SK-N-SH (cell line): ENCODE measurements around the gene JMJD1C. TPM values are rescaled to one million over a fixed set of nuclear protein-coding genes. Genes with fewer than 3 reads are reported as not detected.

Experiments used
- CTCF ChIA-PET: fragments of 300-600, 350-600 bp; formaldehyde crosslinking; extraction: SDS; loops from one replicate; lab custom pipeline; 2021; lab: Yijun Ruan, JAX
- POLR2A ChIA-PET: fragments of 350-600 bp; sonication (Branson Sonifier 250); formaldehyde crosslinking; extraction: SDS; loops from one replicate; lab custom pipeline; 2020; ENCODE audit warnings: antibody characterized with exemption, inconsistent platforms; lab: Yijun Ruan, JAX
- DNase-seq: peaks from one replicate; pipeline ENCODE4 v3.0.0; 2012
- H2AFZ ChIP-seq: fragments of 200-600 bp; sonication (generic); 2 replicates; pipeline ENCODE4 v1.8.1; 2016; ENCODE audit warnings: antibody characterized with exemption, mild to moderate bottlenecking, low read depth
- H3F3A ChIP-seq: fragments of 200-600 bp; sonication (generic); replicated peaks from 2 replicates; pipeline ENCODE3; 2016; ENCODE audit warnings: antibody characterized with exemption, mild to moderate bottlenecking; ENCODE audit not compliant: insufficient read depth
- H3K27ac ChIP-seq, 2 experiments: fragments of 200-500 bp in 1 of 2; fragments of 200-600 bp in 1 of 2; sonication (Bioruptor generic) in 1 of 2; sonication (generic), shearing (Covaris generic) in 1 of 2; 2 replicates each; pipeline versions ENCODE4 v1.5.1 to v1.6.1; 2014 to 2016; ENCODE audit warnings: low read depth in 2 of 2, inconsistent platforms in 1 of 2, low read length in 1 of 2, mild to moderate bottlenecking in 1 of 2, mixed read lengths in 1 of 2
- H3K27me3 ChIP-seq: fragments of 200-600 bp; sonication (generic), shearing (Covaris generic); 2 replicates; pipeline ENCODE4 v1.6.1; 2016; ENCODE audit warnings: mixed run types; ENCODE audit not compliant: insufficient read depth
- H3K36me3 ChIP-seq, 2 experiments: fragments of 200-500 bp in 1 of 2; fragments of 200-600 bp in 1 of 2; sonication (Bioruptor generic) in 1 of 2; sonication (generic) in 1 of 2; replicated peaks in 1 of 2; 2 replicates each; pipeline versions ENCODE3 to v1.5.1; 2014 to 2016; ENCODE audit warnings: low read length in 1 of 2, mild to moderate bottlenecking in 1 of 2; ENCODE audit not compliant: insufficient read depth in 2 of 2, control insufficient read depth in 1 of 2
- H3K4me1 ChIP-seq, 2 experiments: fragments of 200-500 bp in 1 of 2; fragments of 200-600 bp in 1 of 2; sonication (Bioruptor generic) in 1 of 2; sonication (generic), shearing (Covaris generic) in 1 of 2; 2 replicates each; pipeline versions ENCODE4 v1.5.1 to v1.6.1; 2014 to 2016; ENCODE audit warnings: low read depth in 1 of 2, low read length in 1 of 2, mixed run types in 1 of 2; ENCODE audit not compliant: insufficient read depth in 2 of 2, control insufficient read depth in 1 of 2
- H3K4me2 ChIP-seq: fragments of 200-600 bp; sonication (generic), shearing (Covaris generic); 2 replicates; pipeline ENCODE4 v1.6.1; 2017; ENCODE audit warnings: mixed run types
- H3K4me3 ChIP-seq, 2 experiments: fragments of 200-500 bp in 1 of 2; fragments of 200-600 bp in 1 of 2; sonication (Bioruptor generic) in 1 of 2; sonication (generic), shearing (Covaris generic) in 1 of 2; 2 replicates each; pipeline versions ENCODE4 v1.5.1 to v1.8.1; 2014 to 2016; ENCODE audit warnings: low read depth in 2 of 2, inconsistent platforms in 1 of 2, low read length in 1 of 2, mild to moderate bottlenecking in 1 of 2, mixed read lengths in 1 of 2, moderate library complexity in 1 of 2
- H3K79me2 ChIP-seq: fragments of 200-600 bp; sonication (generic); 2 replicates; pipeline ENCODE4 v1.8.1; 2017; ENCODE audit warnings: mild to moderate bottlenecking; ENCODE audit not compliant: insufficient read depth
- H3K9ac ChIP-seq: fragments of 200-600 bp; sonication (generic); 2 replicates; pipeline ENCODE4 v1.6.1; 2017; ENCODE audit warnings: mixed run types
- H3K9me2 ChIP-seq: fragments of 200-600 bp; sonication (generic); 2 replicates; pipeline ENCODE4 v1.6.1; 2017; ENCODE audit warnings: mixed run types
- H3K9me3 ChIP-seq: fragments of 200-600 bp; sonication (generic); 2 replicates; pipeline ENCODE4 v1.6.1; 2017; ENCODE audit warnings: mixed run types, mild to moderate bottlenecking, moderate library complexity
- H4K20me1 ChIP-seq: fragments of 200-600 bp; sonication (generic); 2 replicates; pipeline ENCODE4 v1.6.1; 2017; ENCODE audit warnings: mild to moderate bottlenecking, mixed run types; ENCODE audit not compliant: insufficient read depth
- CTCF ChIP-seq: fragments of 200-600 bp; sonication (generic); IDR thresholded peaks from 2 replicates; pipeline ENCODE4 v1.6.1; 2017; ENCODE audit warnings: antibody characterized with exemption, mild to moderate bottlenecking, moderate library complexity
- ELF1 ChIP-seq: IDR thresholded peaks from 2 replicates; pipeline ENCODE4 v1.4.0; 2012
- EP300 ChIP-seq, 2 experiments: IDR thresholded peaks; 2 replicates each; pipeline versions ENCODE4 v1.4.0 to v1.6.1; 2012; ENCODE audit warnings: borderline replicate concordance in 1 of 2, low read depth in 1 of 2, low read length in 1 of 2
- FOSL2 ChIP-seq: IDR thresholded peaks from 2 replicates; pipeline ENCODE4 v1.4.0; 2012; ENCODE audit warnings: low read depth, mild to moderate bottlenecking, moderate library complexity, borderline replicate concordance
- FOXJ3 ChIP-seq: sonication (generic); formaldehyde crosslinking; IDR thresholded peaks from 2 replicates; pipeline ENCODE4 v1.5.1; 2020; ENCODE audit warnings: mild to moderate bottlenecking, missing genetic modification reagents
- FOXM1 ChIP-seq: IDR thresholded peaks from 2 replicates; pipeline ENCODE4 v1.4.0; 2012; ENCODE audit warnings: low read depth, mild to moderate bottlenecking
- MAX ChIP-seq: IDR thresholded peaks from 2 replicates; pipeline ENCODE4 v1.4.0; 2012; ENCODE audit warnings: low read depth
- MXI1 ChIP-seq: IDR thresholded peaks from 2 replicates; pipeline ENCODE4 v1.6.1; 2012; ENCODE audit warnings: mild to moderate bottlenecking, low read depth, low read length, improper control_type of control experiment
- NFIC ChIP-seq: IDR thresholded peaks from 2 replicates; pipeline ENCODE4 v1.4.0; 2012; ENCODE audit warnings: borderline replicate concordance
- RCOR1 ChIP-seq: fragments of 150-350 bp; IDR thresholded peaks from 2 replicates; pipeline ENCODE4 v1.6.1; 2017; ENCODE audit warnings: antibody characterized with exemption, low read length
- RXRA ChIP-seq: IDR thresholded peaks from 2 replicates; pipeline ENCODE4 v1.4.0; 2012; ENCODE audit warnings: low read depth, mild to moderate bottlenecking, borderline replicate concordance
- TAF1 ChIP-seq: IDR thresholded peaks from 2 replicates; pipeline ENCODE4 v1.6.1; 2012; ENCODE audit warnings: low read depth, mild to moderate bottlenecking, low read length, moderate library complexity, borderline replicate concordance
- TCF12 ChIP-seq: IDR thresholded peaks from 2 replicates; pipeline ENCODE4 v1.4.0; 2012
- TEAD4 ChIP-seq: IDR thresholded peaks from 2 replicates; pipeline ENCODE4 v1.4.0; 2012; ENCODE audit warnings: mild to moderate bottlenecking, borderline replicate concordance; ENCODE audit not compliant: insufficient read depth
- USF1 ChIP-seq: IDR thresholded peaks from 2 replicates; pipeline ENCODE4 v1.4.0; 2012; ENCODE audit warnings: low read depth, borderline replicate concordance
- USF2 ChIP-seq: fragments of 150-350 bp; IDR thresholded peaks from 2 replicates; pipeline ENCODE4 v1.6.1; 2017; ENCODE audit warnings: antibody characterized with exemption, low read length, low read depth, borderline replicate concordance
- YY1 ChIP-seq: IDR thresholded peaks from 2 replicates; pipeline ENCODE4 v1.4.0; 2012; ENCODE audit warnings: low read depth, mild to moderate bottlenecking
- ZBTB33 ChIP-seq: IDR thresholded peaks from 2 replicates; pipeline ENCODE4 v1.4.0; 2012; ENCODE audit warnings: low read depth, borderline replicate concordance
- WGBS: methylation state at CpG from one replicate; pipeline ENCODE4 v1.1.6; 2017; ENCODE audit warnings: low lambda C conversion rate; 5-methylcytosine and 5-hydroxymethylcytosine counted together
- polyA plus RNA-seq, 3 experiments: library from polyadenylated mRNA; depleted of rRNA; stranded (reverse); fragments of >200 nt; gene quantifications; 2 replicates each; pipeline ENCODE4 v1.2.3, GENCODE V29; 2012

Gene JMJD1C
- polyA plus RNA-seq, 1 of the 3 experiments (the other 2 are of a cell fraction) = 11.7 TPM

GRCh38 chr10:63375458-63375857, 90.3 kb downstream of the JMJD1C start:
- no peak overlapping the region for H3K4me2 ChIP-seq
- H3K36me3 ChIP-seq = peaks cover 0 to 26% of the 10 kb centered on the region in 2 experiments
- peaks cover 8% of the 10 kb centered on the region for H3F3A ChIP-seq
- no peaks in the 10 kb centered on the region; the same call in 1 of the 2 replicates for H3K9me2 ChIP-seq
- peaks cover 72% of the 10 kb centered on the region for H3K79me2 ChIP-seq
- WGBS = 85% methylated on average over 5 of the region's 5 CpGs
- POLR2A ChIA-PET = no interaction called here
- TF ChIP-seq RCOR1 (no peak), USF1 (no peak), ZBTB33 (no peak), TCF12 (no peak), MAX (no peak), CTCF (no peak), FOSL2 (no peak), MXI1 (no peak), FOXJ3 (no peak), EP300 (IDR thresholded peaks at IDR 0.05; ENCODE audit: borderline replicate concordance in 1 of 2, low read depth in 1 of 2, low read length in 1 of 2) (no peak), USF2 (no peak), ELF1 (no peak), FOXM1 (no peak), RXRA (no peak), NFIC (no peak), YY1 (no peak), TEAD4 (no peak), TAF1 (no peak)
- CTCF ChIA-PET = no interaction called here
- H3K4me3 ChIP-seq = no peak overlapping the region
- H3K9ac ChIP-seq = no peak overlapping the region
- H3K27ac ChIP-seq = no peak overlapping the region
- no peaks in the 10 kb centered on the region for H3K9me3 ChIP-seq
- no peaks in the 10 kb centered on the region for H3K27me3 ChIP-seq
- H4K20me1 ChIP-seq = no peaks in the 10 kb centered on the region
- no peak for DNase-seq
- H3K4me1 ChIP-seq = peaks cover 0 to 7% of the 10 kb centered on the region in 2 experiments; a peak in 1 of 4 replicates
- H2AFZ ChIP-seq = no peak overlapping the region
